ENCODE data around the gene TARBP2.

Gene TARBP2

GRCh38 chr12:53500776-53501614 lies at the start of gene TARBP2:
Gene TARBP2, plus strand, starts transcription at chr12:53501283. Its CDS starts 126 bp downstream, at chr12:53501409.
- FAIRE-seq, result peak; percentile 96

GRCh38 chr12:53451661-53452158 lies 49.4 kb upstream of the TARBP2 start, which contains the start of gene PCBP2:
Gene PCBP2, plus strand, starts transcription at chr12:53452102. Its CDS starts 2,699 bp downstream, at chr12:53454801.
- peak; percentile 88 for FAIRE-seq

GRCh38 chr12:53452159-53453077 lies 48.7 kb upstream of the TARBP2 start:
- FAIRE-seq, result no peak

GRCh38 chr12:53453953-53454640 lies 47.0 kb upstream of the TARBP2 start:
- FAIRE-seq, result no peak

GRCh38 chr12:53454707-53455106 lies 46.4 kb upstream of the TARBP2 start:
- FAIRE-seq, result no peak

GRCh38 chr12:53456654-53457366 lies 44.3 kb upstream of the TARBP2 start:
- no peak for FAIRE-seq

GRCh38 chr12:53459097-53459496 lies 42.0 kb upstream of the TARBP2 start:
- no peak for FAIRE-seq

GRCh38 chr12:53461059-53461458 lies 40.0 kb upstream of the TARBP2 start:
- no peak for FAIRE-seq

- FAIRE-seq, result no peak
Measured at GRCh38 chr12:53461591-53461990, 39.5 kb upstream of the TARBP2 start.

GRCh38 chr12:53462935-53463334 lies 38.1 kb upstream of the TARBP2 start:
- FAIRE-seq, result no peak

- FAIRE-seq, result no peak
Measured at GRCh38 chr12:53463802-53464560, 37.1 kb upstream of the TARBP2 start.

- no peak for FAIRE-seq
Measured at GRCh38 chr12:53464685-53465418, 36.2 kb upstream of the TARBP2 start.

- no peak for FAIRE-seq
Measured at GRCh38 chr12:53465679-53466078, 35.4 kb upstream of the TARBP2 start.

- FAIRE-seq, result no peak
Measured at GRCh38 chr12:53466640-53467039, 34.4 kb upstream of the TARBP2 start.

GRCh38 chr12:53467082-53467481 lies 34.0 kb upstream of the TARBP2 start:
- no peak for FAIRE-seq

- no peak for FAIRE-seq
Measured at GRCh38 chr12:53467880-53468279, 33.2 kb upstream of the TARBP2 start.

- no peak for FAIRE-seq
Measured at GRCh38 chr12:53468282-53468681, 32.8 kb upstream of the TARBP2 start.

- FAIRE-seq, result no peak
Measured at GRCh38 chr12:53472056-53472582, 29.0 kb upstream of the TARBP2 start.

- FAIRE-seq, result no peak
Measured at GRCh38 chr12:53474077-53474476, 27.0 kb upstream of the TARBP2 start.

GRCh38 chr12:53474819-53475218 lies 26.3 kb upstream of the TARBP2 start:
- FAIRE-seq, result no peak
